Measurements from ENCODE around the gene CENPX. TPM values are rescaled to one million over a fixed set of nuclear protein-coding genes. Genes with fewer than 3 reads are reported as not detected.

CENPX gene
- total RNA-seq, 1 donor from 2014 or later, result 69.3 TPM

- H3K9me3 Mint-ChIP-seq, result no peaks in the 10 kb centered on the region
- no peaks in the 10 kb centered on the region for H3K27me3 Mint-ChIP-seq
- no peak for DNase-seq (ENCODE audit: extremely low spot score, unreplicated experiment)
- H3K36me3 Mint-ChIP-seq, result peaks cover under 1% of the 10 kb centered on the region
- peaks cover 6% of the 10 kb centered on the region for H3K4me1 Mint-ChIP-seq (ENCODE audit: unreplicated experiment)
- peak overlapping the region; percentile 76 for H3K4me3 Mint-ChIP-seq
- TF ChIP-seq CTCF (conservative IDR thresholded peaks at IDR 0.05), result no peak
- H3K27ac Mint-ChIP-seq, result no peak overlapping the region
Observed at GRCh38 chr17:82029990-82030469, 7.4 kb upstream of the CENPX start.

GRCh38 chr17:82029391-82029790, 6.7 kb upstream of the CENPX start:
- no peak overlapping the region for H3K27ac Mint-ChIP-seq
- H3K4me1 Mint-ChIP-seq (ENCODE audit: unreplicated experiment), result peaks cover 4% of the 10 kb centered on the region
- no peaks in the 10 kb centered on the region for H3K36me3 Mint-ChIP-seq
- no peaks in the 10 kb centered on the region for H3K27me3 Mint-ChIP-seq
- peak overlapping the region; percentile 76 for H3K4me3 Mint-ChIP-seq
- no peaks in the 10 kb centered on the region for H3K9me3 Mint-ChIP-seq
- no peak for DNase-seq (ENCODE audit: extremely low spot score, unreplicated experiment)
- TF ChIP-seq CTCF (conservative IDR thresholded peaks at IDR 0.05), result no peak

DNA sequence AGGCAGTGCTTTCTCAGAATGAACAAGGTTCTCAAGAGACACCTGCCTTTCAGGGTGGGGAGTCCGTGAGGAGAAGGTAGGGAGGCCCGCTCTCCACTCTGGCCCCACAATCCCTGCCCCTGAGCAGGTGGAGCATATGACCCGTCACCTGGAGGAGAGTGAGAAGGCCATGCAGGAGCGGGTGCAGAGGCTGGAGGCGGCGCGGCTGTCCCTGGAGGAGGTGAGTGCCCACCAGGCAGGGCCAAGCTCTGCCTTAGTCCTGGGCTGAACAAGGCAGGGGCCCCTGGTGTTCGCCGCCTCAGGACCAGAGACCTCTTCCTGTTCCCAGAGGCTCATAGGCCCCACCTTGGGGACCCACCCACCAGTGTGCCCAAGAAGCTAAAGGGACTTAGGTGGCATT, 6.3 kb upstream of the CENPX start:
- H3K27me3 Mint-ChIP-seq, result no peaks in the 10 kb centered on the region
- TF ChIP-seq CTCF (conservative IDR thresholded peaks at IDR 0.05), result no peak
- no peak for DNase-seq (ENCODE audit: extremely low spot score, unreplicated experiment)
- H3K4me1 Mint-ChIP-seq (ENCODE audit: unreplicated experiment), result peaks cover 6% of the 10 kb centered on the region
- no peak overlapping the region for H3K27ac Mint-ChIP-seq
- H3K36me3 Mint-ChIP-seq, result no peaks in the 10 kb centered on the region
- H3K9me3 Mint-ChIP-seq, result no peaks in the 10 kb centered on the region
- H3K4me3 Mint-ChIP-seq, result peak overlapping the region; percentile 59

- no peak for TF ChIP-seq CTCF (conservative IDR thresholded peaks at IDR 0.05)
- H3K27me3 Mint-ChIP-seq, result no peaks in the 10 kb centered on the region
- no peak for DNase-seq (ENCODE audit: extremely low spot score, unreplicated experiment)
- H3K4me3 Mint-ChIP-seq, result no peak overlapping the region
- H3K4me1 Mint-ChIP-seq (ENCODE audit: unreplicated experiment), result peaks cover 6% of the 10 kb centered on the region
- no peaks in the 10 kb centered on the region for H3K9me3 Mint-ChIP-seq
- H3K36me3 Mint-ChIP-seq, result no peaks in the 10 kb centered on the region
- no peak overlapping the region for H3K27ac Mint-ChIP-seq
Observed at GRCh38 chr17:82028246-82028645, 5.6 kb upstream of the CENPX start.

GRCh38 chr17:82025401-82026107, 2.9 kb upstream of the CENPX start:
- Mint-ChIP-seq H3K36me3 (no peaks in the 10 kb centered on the region), H3K27ac (no peak overlapping the region), H3K4me1 (ENCODE audit: unreplicated experiment) (peaks cover 12% of the 10 kb centered on the region), H3K4me3 (no peak overlapping the region), H3K9me3 (no peaks in the 10 kb centered on the region), H3K27me3 (no peaks in the 10 kb centered on the region)
- no peak for DNase-seq (ENCODE audit: extremely low spot score, unreplicated experiment)
- no peak for TF ChIP-seq CTCF (conservative IDR thresholded peaks at IDR 0.05)

All from type B pancreatic cell (in vitro differentiated cells).